Kidney (tissue), 14 donors: ENCODE data around the gene LRRN2. TPM values are rescaled to one million over a fixed set of nuclear protein-coding genes. Genes with fewer than 3 reads are reported as not detected.
A peak's percentile ranks its signal among the peaks of the same experiment; 100 is the strongest.
"Not testable (repeated sequence)": the region's sequence is repeated elsewhere in the genome, so short reads cannot be mapped to it uniquely, and the experiment has no call there.

Source experiments
- DNase-seq, 5 donors: peaks; one replicate each; pipeline ENCODE4 v3.0.0-alpha.2; 2013 to 2020
- FAIRE-seq: peaks from 2 replicates; lab custom pipeline; 2012; peaks lifted over from hg19 to GRCh38; lab: Jason Lieb, UNC
- H3K27ac ChIP-seq, 2 donors: one replicate each; pipeline ENCODE4 v1.7.0; 2013; ENCODE audit warnings: low read depth in 2 of 2, low read length in 2 of 2, inconsistent platforms in 1 of 2
- H3K27me3 ChIP-seq: one replicate; pipeline ENCODE4 v1.7.1; 2013; ENCODE audit warnings: low read length, inconsistent platforms; ENCODE audit not compliant: control insufficient read depth, insufficient read depth
- H3K36me3 ChIP-seq, 3 donors: one replicate each; pipeline versions ENCODE4 v1.7.0 to v1.7.1; 2013; ENCODE audit warnings: low read length in 3 of 3, control low read depth in 1 of 3, inconsistent platforms in 1 of 3; ENCODE audit not compliant: insufficient read depth in 3 of 3, control insufficient read depth in 2 of 3
- H3K4me1 ChIP-seq, 3 donors: one replicate each; pipeline versions ENCODE4 v1.7.0 to v1.7.1; 2013; ENCODE audit warnings: low read length in 3 of 3, inconsistent platforms in 1 of 3, low read depth in 1 of 3; ENCODE audit not compliant: control insufficient read depth in 2 of 3, insufficient read depth in 2 of 3
- H3K4me3 ChIP-seq, 3 donors: one replicate each; pipeline versions ENCODE4 v1.7.0 to v1.8.1; 2013; ENCODE audit warnings: low read length in 3 of 3, control low read depth in 1 of 3, inconsistent platforms in 1 of 3
- H3K9ac ChIP-seq, 3 donors: one replicate each; pipeline versions ENCODE4 v1.7.0 to v1.7.1; 2013; ENCODE audit warnings: low read length in 3 of 3, control low read depth in 1 of 3, inconsistent platforms in 1 of 3
- H3K9me3 ChIP-seq, 3 donors: one replicate each; pipeline versions ENCODE4 v1.7.0 to v1.7.1; 2013; ENCODE audit warnings: low read length in 3 of 3, control low read depth in 1 of 3, inconsistent platforms in 1 of 3; ENCODE audit not compliant: control insufficient read depth in 2 of 3, insufficient read depth in 1 of 3
- intact Hi-C: fragments of 100-400 bp; cut with DNase I; formaldehyde crosslinking; loops from one replicate; pipeline ENCODE4 v1.11.1; 2022
- polyA plus RNA-seq: library from polyadenylated mRNA; stranded (reverse); fragments of 350-450 nt; fragmentation: Illumina TruSeq; extraction: RNeasy Lipid Tissue Mini Kit (QIAGEN cat#74804); gene quantifications from one replicate; pipeline ENCODE4 v1.2.3, GENCODE V29; 2014; ENCODE audit warnings: low read depth, low replicate concordance; ENCODE audit not compliant: insufficient read depth
- total RNA-seq: library from RNA; stranded (reverse); fragmentation: NEBNext Ultra II Directional; extraction: Animal tissue kit (Norgen Biotek cat#: 25700); gene quantifications from one replicate; pipeline ENCODE4 v1.2.1, GENCODE V29; 2021
- TF ChIP-seq, protein P1 (sequence below): IDR thresholded peaks from 3 replicates; pipeline ENCODE4 v1.5.1; 2012; ENCODE audit warnings: mild to moderate bottlenecking, moderate library complexity, borderline replicate concordance; ENCODE audit not compliant: insufficient read depth; ENCODE audit errors: extremely low read depth
- donor health status: control.
- donor health status: control.
- donor health status: control.
- donor health status: control.
- donor health status: control.
- donor health status: DM: yes; HTN: yes; CAD: no.
- donor health status: Normal renal cell carcinoma (clear cell type).

The LRRN2 gene
- total and polyA plus RNA-seq, 2 donors from 2014 or later = 14.4 to 16.0 TPM

DNA sequence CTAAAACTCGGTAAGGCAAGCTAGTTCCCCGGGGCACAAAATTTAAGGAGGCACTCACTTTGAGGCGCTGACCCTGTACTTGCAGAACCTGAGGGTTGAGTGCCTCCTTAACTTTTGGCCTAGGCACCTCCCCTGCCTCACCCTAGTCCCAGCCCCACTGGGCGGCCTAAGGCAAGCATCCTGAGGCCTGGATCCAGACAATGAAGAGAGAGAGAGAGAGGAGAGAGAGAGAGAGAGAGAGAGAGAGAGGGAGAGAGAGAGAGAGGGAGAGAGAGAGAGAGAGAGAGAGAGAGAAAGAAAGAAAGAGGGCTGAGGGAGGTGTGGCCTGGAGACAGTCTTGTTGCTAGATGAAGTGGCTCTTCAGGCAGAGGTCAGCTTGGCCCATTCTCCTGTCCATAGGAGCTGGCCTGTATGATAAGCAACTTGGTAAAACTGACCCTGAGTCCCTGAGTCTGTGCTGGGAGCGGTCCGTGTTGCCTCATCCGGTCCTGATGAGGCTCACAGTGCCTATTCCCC is 7.4 kb upstream of the LRRN2 start:
- TF ChIP-seq, protein P1, sequence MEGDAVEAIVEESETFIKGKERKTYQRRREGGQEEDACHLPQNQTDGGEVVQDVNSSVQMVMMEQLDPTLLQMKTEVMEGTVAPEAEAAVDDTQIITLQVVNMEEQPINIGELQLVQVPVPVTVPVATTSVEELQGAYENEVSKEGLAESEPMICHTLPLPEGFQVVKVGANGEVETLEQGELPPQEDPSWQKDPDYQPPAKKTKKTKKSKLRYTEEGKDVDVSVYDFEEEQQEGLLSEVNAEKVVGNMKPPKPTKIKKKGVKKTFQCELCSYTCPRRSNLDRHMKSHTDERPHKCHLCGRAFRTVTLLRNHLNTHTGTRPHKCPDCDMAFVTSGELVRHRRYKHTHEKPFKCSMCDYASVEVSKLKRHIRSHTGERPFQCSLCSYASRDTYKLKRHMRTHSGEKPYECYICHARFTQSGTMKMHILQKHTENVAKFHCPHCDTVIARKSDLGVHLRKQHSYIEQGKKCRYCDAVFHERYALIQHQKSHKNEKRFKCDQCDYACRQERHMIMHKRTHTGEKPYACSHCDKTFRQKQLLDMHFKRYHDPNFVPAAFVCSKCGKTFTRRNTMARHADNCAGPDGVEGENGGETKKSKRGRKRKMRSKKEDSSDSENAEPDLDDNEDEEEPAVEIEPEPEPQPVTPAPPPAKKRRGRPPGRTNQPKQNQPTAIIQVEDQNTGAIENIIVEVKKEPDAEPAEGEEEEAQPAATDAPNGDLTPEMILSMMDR = no peak
- H3K4me1 ChIP-seq = no peaks in the 10 kb centered on the region
- H3K27me3 ChIP-seq = no peaks in the 10 kb centered on the region
- H3K4me3 ChIP-seq = no peak overlapping the region
- H3K9me3 ChIP-seq = no peaks in the 10 kb centered on the region
- DNase-seq = no peak
- intact Hi-C loops = no loop called here
- no peaks in the 10 kb centered on the region for H3K36me3 ChIP-seq
- FAIRE-seq = no peak
- no peak overlapping the region for H3K27ac ChIP-seq
- no peak overlapping the region for H3K9ac ChIP-seq

- Histone ChIP-seq H3K4me1 (no peaks in the 10 kb centered on the region), H3K36me3 (no peaks in the 10 kb centered on the region), H3K4me3 (no peak overlapping the region), H3K27me3 (no peaks in the 10 kb centered on the region), H3K9me3 (no peaks in the 10 kb centered on the region), H3K9ac (no peak overlapping the region), H3K27ac (no peak overlapping the region)
- FAIRE-seq (no peak), DNase-seq (no peak)
- TF ChIP-seq, protein P1 = peak; percentile 19
- intact Hi-C loops = no loop called here
These were observed 6.8 kb upstream of the LRRN2 start for GRCh38 chr1:204692325-204692840.

GRCh38 chr1:204691328-204691730 is 5.8 kb upstream of the LRRN2 start:
- not testable (repeated sequence) for H3K27me3 ChIP-seq

DNA sequence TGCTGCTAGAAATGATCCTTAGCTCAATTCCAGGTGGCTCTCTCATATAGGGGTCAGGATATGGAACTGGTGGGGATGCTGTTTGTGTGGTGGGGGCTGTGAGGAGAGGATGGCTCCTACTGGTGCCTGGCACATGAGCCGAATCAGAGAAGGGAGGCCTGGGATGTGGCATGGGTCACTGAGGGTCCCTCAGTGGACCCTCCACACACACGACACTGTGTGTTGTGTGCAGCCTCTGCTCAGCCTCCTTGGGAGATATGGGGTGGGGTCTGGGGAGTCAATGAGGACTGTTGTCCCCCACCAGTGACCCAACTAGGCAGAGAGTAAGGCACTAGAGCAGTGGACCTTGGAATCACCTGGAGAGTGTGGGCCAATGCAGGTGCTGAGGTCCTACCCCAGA is 3.2 kb upstream of the LRRN2 start:
- H3K9ac ChIP-seq = no peak overlapping the region
- H3K4me3 ChIP-seq = no peak overlapping the region
- no peak overlapping the region for H3K27ac ChIP-seq
- FAIRE-seq (no peak), DNase-seq (no peak)
- H3K36me3 ChIP-seq = no peaks in the 10 kb centered on the region
- peaks cover 2% of the 10 kb centered on the region for H3K27me3 ChIP-seq
- TF ChIP-seq, protein P1 = no peak
- H3K4me1 ChIP-seq = peaks cover 0 to 11% (median 0%) of the 10 kb centered on the region in 3 donors
- intact Hi-C loops = no loop called here
- H3K9me3 ChIP-seq = no peaks in the 10 kb centered on the region

More at GRCh38 chr1:204691328-204691730, 5.8 kb upstream of the LRRN2 start:
- H3K9ac ChIP-seq, FAIRE-seq, H3K36me3 ChIP-seq, H3K27ac ChIP-seq, intact Hi-C loops, H3K4me3 ChIP-seq, H3K9me3 ChIP-seq, DNase-seq, H3K4me1 ChIP-seq: not testable (repeated sequence)
